HEK293T (cell line): ENCODE data around the gene KMT2B.

ENCODE experiments used
- BHLHE40 ChIP-seq: fragments of 450-650 bp; IDR thresholded peaks from 2 replicates; pipeline ENCODE4 v1.6.1; 2016; ENCODE audit warnings: mild to moderate bottlenecking, moderate library complexity, borderline replicate concordance
- FOXM1 ChIP-seq: fragments of 450-650 bp; IDR thresholded peaks from 2 replicates; pipeline ENCODE4 v1.6.1; 2017; ENCODE audit warnings: mild to moderate bottlenecking, borderline replicate concordance
- ZNF384 ChIP-seq: fragments of 450-650 bp; IDR thresholded peaks from 2 replicates; pipeline ENCODE4 v1.6.1; 2016

DNA sequence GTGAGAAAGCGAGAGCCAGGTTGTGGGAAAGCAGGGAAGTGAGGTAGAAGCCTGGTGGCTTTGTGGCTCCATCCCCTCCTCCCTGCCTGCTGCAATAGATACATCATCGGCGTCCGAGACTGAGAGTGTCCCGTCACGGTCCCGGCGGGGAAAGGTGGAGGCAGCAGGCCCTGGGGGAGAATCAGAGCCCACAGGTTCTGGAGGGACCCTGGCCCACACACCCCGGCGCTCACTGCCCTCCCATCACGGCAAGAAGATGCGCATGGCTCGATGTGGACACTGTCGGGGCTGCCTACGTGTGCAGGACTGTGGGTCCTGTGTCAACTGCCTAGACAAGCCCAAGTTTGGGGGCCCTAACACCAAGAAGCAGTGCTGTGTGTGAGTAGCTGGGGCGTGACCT is 5.1 kb downstream of the KMT2B start:
- no peak for TF ChIP-seq FOXM1
- TF ChIP-seq BHLHE40 = no peak
- TF ChIP-seq ZNF384 = no peak
